Measurements from ENCODE around the gene RGS6. TPM values are rescaled to one million over a fixed set of nuclear protein-coding genes. Genes with fewer than 3 reads are reported as not detected.

RGS6 gene
- total RNA-seq, 1 donor = not detected

DNA sequence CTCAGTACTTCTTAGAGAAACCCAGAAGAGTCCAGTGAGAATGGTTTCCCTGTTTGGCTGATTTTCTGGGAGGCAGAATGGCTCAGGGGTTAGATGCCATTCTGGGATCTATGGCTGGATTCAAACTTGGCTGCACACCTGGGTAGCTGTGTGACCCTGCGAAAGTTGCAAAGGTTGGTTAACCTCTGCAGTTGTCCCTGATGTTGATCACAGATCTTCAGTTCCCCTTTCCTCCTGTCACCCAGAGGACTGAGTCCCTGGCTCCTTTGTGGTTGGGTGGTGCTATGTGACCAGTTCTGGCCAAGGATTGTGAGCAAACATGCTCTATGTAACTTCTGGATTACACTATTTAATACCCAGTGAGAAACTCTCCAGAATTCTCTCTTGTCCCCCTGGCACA is 418.0 kb downstream of the RGS6 start:
- Histone ChIP-seq H4K20me1 (ENCODE audit: insufficient read depth, low read length) (no peaks in the 10 kb centered on the region), H3K4me3 (ENCODE audit: insufficient read depth, low read length) (no peak overlapping the region), H3K36me3 (ENCODE audit: insufficient read depth, low read length) (no peaks in the 10 kb centered on the region), H3K27ac (ENCODE audit: low read depth, low read length) (no peak overlapping the region), H2AFZ (ENCODE audit: low read length) (no peak overlapping the region), H3K27me3 (ENCODE audit: insufficient read depth, low read length) (no peaks in the 10 kb centered on the region), H3K9me3 (ENCODE audit: low read depth, low read length) (no peaks in the 10 kb centered on the region), H3K4me1 (ENCODE audit: insufficient read depth, low read length) (no peaks in the 10 kb centered on the region), H3K4me2 (ENCODE audit: insufficient read depth, low read length) (no peak overlapping the region), H3K79me2 (ENCODE audit: insufficient read depth, low read length) (no peaks in the 10 kb centered on the region)
- no peak for DNase-seq (ENCODE audit: insufficient read length, low spot score, missing footprints)
- TF ChIP-seq CTCF (IDR thresholded peaks at IDR 0.05; ENCODE audit: extremely low read depth, low read depth, low read length) = no peak

DNA sequence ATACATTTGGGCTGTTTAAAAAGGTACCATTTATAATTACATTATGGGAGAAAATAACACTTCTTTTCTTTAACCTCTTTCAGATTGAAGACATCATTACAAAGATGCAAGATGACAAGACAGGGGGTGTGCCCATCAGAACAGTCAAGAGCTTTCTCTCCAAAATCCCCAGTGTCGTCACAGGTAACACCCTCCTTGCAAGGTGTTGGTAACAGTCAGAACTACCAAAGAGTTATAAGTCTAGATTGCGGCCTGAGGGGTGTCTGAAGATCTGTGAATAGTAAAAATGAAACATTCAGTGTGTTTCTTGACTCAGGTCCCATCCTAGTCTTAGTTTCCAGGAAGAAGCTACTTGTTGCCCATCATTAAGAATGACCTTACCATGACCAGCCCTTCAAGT is 419.8 kb downstream of the RGS6 start:
- no peaks in the 10 kb centered on the region for H4K20me1 ChIP-seq (ENCODE audit: insufficient read depth, low read length)
- TF ChIP-seq CTCF (IDR thresholded peaks at IDR 0.05; ENCODE audit: extremely low read depth, low read depth, low read length) = no peak
- DNase-seq (ENCODE audit: insufficient read length, low spot score, missing footprints) = no peak
- H3K4me2 ChIP-seq (ENCODE audit: insufficient read depth, low read length) = no peak overlapping the region
- no peaks in the 10 kb centered on the region for H3K4me1 ChIP-seq (ENCODE audit: insufficient read depth, low read length)
- H3K9me3 ChIP-seq (ENCODE audit: low read depth, low read length) = no peaks in the 10 kb centered on the region
- H3K36me3 ChIP-seq (ENCODE audit: insufficient read depth, low read length) = no peaks in the 10 kb centered on the region
- H2AFZ ChIP-seq (ENCODE audit: low read length) = no peak overlapping the region
- H3K4me3 ChIP-seq (ENCODE audit: insufficient read depth, low read length) = no peak overlapping the region
- no peaks in the 10 kb centered on the region for H3K27me3 ChIP-seq (ENCODE audit: insufficient read depth, low read length)
- no peaks in the 10 kb centered on the region for H3K79me2 ChIP-seq (ENCODE audit: insufficient read depth, low read length)
- no peak overlapping the region for H3K27ac ChIP-seq (ENCODE audit: low read depth, low read length)

DNA sequence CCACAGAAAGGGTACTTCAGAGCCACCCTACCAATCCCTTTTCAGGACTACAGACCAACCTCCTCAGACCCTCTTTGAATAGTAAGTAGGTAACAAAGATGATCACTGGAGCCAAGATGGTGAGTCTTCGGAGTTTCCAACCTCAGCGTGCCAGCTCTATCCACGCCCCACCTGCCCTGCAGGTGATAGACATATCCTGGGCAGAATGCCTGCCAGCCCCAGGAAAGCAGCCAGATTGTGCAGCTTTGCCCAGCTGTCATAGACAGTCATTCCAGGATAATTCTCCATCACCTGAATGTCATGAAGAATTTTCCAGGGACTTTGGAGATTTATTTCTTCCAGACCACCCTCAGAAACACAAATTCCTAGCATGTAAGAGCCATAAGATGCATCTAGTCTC is 434.4 kb downstream of the RGS6 start:
- no peak overlapping the region for H2AFZ ChIP-seq (ENCODE audit: low read length)
- H3K79me2 ChIP-seq (ENCODE audit: insufficient read depth, low read length) = no peaks in the 10 kb centered on the region
- H4K20me1 ChIP-seq (ENCODE audit: insufficient read depth, low read length) = no peaks in the 10 kb centered on the region
- H3K27ac ChIP-seq (ENCODE audit: low read depth, low read length) = no peak overlapping the region
- H3K4me2 ChIP-seq (ENCODE audit: insufficient read depth, low read length) = no peak overlapping the region
- no peaks in the 10 kb centered on the region for H3K36me3 ChIP-seq (ENCODE audit: insufficient read depth, low read length)
- no peak for DNase-seq (ENCODE audit: insufficient read length, low spot score, missing footprints)
- no peaks in the 10 kb centered on the region for H3K4me1 ChIP-seq (ENCODE audit: insufficient read depth, low read length)
- no peak for TF ChIP-seq CTCF (IDR thresholded peaks at IDR 0.05; ENCODE audit: extremely low read depth, low read depth, low read length)
- no peaks in the 10 kb centered on the region for H3K9me3 ChIP-seq (ENCODE audit: low read depth, low read length)
- H3K4me3 ChIP-seq (ENCODE audit: insufficient read depth, low read length) = no peak overlapping the region
- no peaks in the 10 kb centered on the region for H3K27me3 ChIP-seq (ENCODE audit: insufficient read depth, low read length)

DNA sequence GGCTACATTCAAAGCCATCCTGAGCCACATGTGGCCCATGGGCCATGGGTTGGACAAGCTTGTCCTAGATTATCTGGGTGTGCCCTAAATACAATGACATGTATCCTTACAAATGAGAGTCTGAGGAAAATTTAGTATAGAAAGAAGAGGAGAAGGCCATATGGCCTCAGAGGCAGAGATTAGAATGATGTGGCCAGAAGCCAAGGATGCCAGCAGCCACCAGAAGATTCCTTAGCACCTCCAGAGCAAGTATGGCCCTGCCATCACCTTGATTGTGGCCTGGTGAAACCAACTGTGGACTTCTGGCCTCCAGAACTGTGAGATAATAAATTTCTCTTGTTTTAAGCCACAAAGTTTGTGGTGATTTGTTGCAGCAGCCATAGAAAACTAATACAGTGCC is 436.9 kb downstream of the RGS6 start:
- H3K79me2 ChIP-seq (ENCODE audit: insufficient read depth, low read length) = no peaks in the 10 kb centered on the region
- no peak overlapping the region for H3K4me2 ChIP-seq (ENCODE audit: insufficient read depth, low read length)
- H4K20me1 ChIP-seq (ENCODE audit: insufficient read depth, low read length) = no peaks in the 10 kb centered on the region
- H3K4me1 ChIP-seq (ENCODE audit: insufficient read depth, low read length) = no peaks in the 10 kb centered on the region
- no peaks in the 10 kb centered on the region for H3K36me3 ChIP-seq (ENCODE audit: insufficient read depth, low read length)
- no peak for DNase-seq (ENCODE audit: insufficient read length, low spot score, missing footprints)
- no peak overlapping the region for H2AFZ ChIP-seq (ENCODE audit: low read length)
- H3K9me3 ChIP-seq (ENCODE audit: low read depth, low read length) = no peaks in the 10 kb centered on the region
- no peak overlapping the region for H3K4me3 ChIP-seq (ENCODE audit: insufficient read depth, low read length)
- no peak overlapping the region for H3K27ac ChIP-seq (ENCODE audit: low read depth, low read length)
- no peaks in the 10 kb centered on the region for H3K27me3 ChIP-seq (ENCODE audit: insufficient read depth, low read length)
- no peak for TF ChIP-seq CTCF (IDR thresholded peaks at IDR 0.05; ENCODE audit: extremely low read depth, low read depth, low read length)

Data from osteoblast (primary cell).